ENCODE data around the gene SLC43A2. TPM values are rescaled to one million over a fixed set of nuclear protein-coding genes. Genes with fewer than 3 reads are reported as not detected.

Gene SLC43A2
- total RNA-seq, 3 donors from 2014 or later (not counting 1 experiment from before 2014, with no cell fraction given), result 24.5 to 36.0 (median 30.3) TPM

DNA sequence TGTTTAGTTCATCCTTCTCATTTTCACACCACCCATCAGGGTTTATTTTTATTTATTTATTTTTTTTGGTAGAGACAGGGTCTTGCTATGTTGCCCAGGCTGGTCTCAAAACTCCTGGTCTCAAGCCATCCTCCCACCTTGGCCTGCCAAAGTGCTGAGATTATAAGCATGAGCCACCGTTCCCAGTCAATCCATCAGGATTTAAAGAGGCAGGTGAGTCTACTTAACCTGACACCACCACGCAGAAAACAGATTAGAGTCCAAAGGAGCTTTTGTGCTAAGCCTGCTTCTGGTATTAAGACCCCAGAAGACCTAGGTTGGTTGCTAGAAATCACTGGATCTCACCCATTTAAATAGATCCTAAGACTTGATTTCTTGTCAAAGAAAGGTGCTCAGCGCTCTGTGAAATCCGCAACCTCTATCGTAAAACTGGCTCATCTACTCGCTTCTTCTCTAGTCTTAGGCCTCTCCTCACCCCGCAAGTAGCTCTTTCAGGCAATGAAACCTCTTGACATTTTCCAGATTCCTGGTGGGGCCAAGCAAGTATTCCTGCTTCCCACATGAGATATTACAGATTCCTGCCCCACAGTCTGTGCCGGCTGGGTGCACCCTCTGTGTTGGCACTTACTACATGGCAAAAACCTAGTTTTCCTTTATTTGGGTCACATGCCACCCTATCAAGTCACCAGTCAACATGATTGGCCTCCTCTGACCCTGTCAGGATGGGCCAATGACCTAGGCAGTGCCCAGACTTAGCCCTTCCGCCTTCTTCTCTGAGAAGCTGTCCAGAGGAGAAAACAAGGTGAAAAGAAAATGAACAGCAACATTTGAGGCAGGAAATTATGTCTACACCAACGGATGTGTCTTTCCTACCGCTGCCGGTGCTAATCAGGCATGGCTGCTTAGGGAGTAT, 75.0 kb downstream of the SLC43A2 start:
- Mint-ChIP-seq H3K4me3 (no peak overlapping the region), H3K27me3 (ENCODE audit: low read depth in 2 of 2) (no peaks in the 10 kb centered on the region), H3K36me3 (peaks cover 8% of the 10 kb centered on the region), H3K4me1 (peaks cover 11 to 16% of the 10 kb centered on the region in 2 donors), H3K27ac (no peak overlapping the region), H3K9me3 (no peaks in the 10 kb centered on the region)
- peaks cover 19% of the 10 kb centered on the region for H3K4me1 ChIP-seq (ENCODE audit: control insufficient read depth, insufficient read depth, low read length)
- DNase-seq, result no peak
- no peak for ATAC-seq
- H3K27ac ChIP-seq (ENCODE audit: low read length), result no peak overlapping the region
- no peaks in the 10 kb centered on the region for H3K9me3 ChIP-seq (ENCODE audit: control insufficient read depth, insufficient read depth, low read length)
- intact Hi-C loops (cut with micrococcal nuclease), result no loop called here
- peaks cover 32% of the 10 kb centered on the region for H3K36me3 ChIP-seq (ENCODE audit: control insufficient read depth, insufficient read depth, low read length)
- WGBS (ENCODE audit: insufficient coverage), result 98% methylated on average over 12 of the region's 12 CpGs
- TF ChIP-seq, protein P1, sequence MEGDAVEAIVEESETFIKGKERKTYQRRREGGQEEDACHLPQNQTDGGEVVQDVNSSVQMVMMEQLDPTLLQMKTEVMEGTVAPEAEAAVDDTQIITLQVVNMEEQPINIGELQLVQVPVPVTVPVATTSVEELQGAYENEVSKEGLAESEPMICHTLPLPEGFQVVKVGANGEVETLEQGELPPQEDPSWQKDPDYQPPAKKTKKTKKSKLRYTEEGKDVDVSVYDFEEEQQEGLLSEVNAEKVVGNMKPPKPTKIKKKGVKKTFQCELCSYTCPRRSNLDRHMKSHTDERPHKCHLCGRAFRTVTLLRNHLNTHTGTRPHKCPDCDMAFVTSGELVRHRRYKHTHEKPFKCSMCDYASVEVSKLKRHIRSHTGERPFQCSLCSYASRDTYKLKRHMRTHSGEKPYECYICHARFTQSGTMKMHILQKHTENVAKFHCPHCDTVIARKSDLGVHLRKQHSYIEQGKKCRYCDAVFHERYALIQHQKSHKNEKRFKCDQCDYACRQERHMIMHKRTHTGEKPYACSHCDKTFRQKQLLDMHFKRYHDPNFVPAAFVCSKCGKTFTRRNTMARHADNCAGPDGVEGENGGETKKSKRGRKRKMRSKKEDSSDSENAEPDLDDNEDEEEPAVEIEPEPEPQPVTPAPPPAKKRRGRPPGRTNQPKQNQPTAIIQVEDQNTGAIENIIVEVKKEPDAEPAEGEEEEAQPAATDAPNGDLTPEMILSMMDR (IDR thresholded peaks at IDR 0.05), result no peak
- H3K27me3 ChIP-seq (ENCODE audit: control insufficient read depth, insufficient read depth, low read length), result no peaks in the 10 kb centered on the region
- no peak overlapping the region for H3K4me3 ChIP-seq (ENCODE audit: low read length)

DNA sequence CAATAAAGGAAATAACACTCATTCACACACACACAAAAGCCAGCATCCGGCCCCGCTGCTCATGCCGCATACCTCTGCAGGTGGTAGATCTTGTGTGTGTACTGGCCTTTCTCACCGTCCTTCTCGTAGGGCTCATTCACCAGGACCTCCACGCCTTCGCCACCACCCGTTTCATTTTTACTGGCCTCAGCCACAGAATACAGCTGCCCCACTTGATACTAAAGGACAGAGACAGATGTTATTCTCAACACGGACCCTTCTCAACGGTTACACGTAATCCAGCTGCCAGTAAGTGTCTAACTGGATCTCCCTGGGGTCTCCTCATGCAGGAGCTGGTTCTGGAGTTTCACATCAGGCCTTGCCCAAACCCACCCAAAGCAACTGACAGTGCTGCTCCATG, 75.7 kb downstream of the SLC43A2 start:
- Mint-ChIP-seq H3K9me3 (no peaks in the 10 kb centered on the region), H3K27ac (no peak overlapping the region), H3K4me3 (no peak overlapping the region), H3K36me3 (peaks cover 8% of the 10 kb centered on the region), H3K27me3 (ENCODE audit: low read depth in 2 of 2) (no peaks in the 10 kb centered on the region), H3K4me1 (peaks cover 6 to 16% of the 10 kb centered on the region in 2 donors)
- peaks cover 32% of the 10 kb centered on the region for H3K36me3 ChIP-seq (ENCODE audit: control insufficient read depth, insufficient read depth, low read length)
- ATAC-seq (no peak), DNase-seq (no peak)
- TF ChIP-seq, protein P1 (IDR thresholded peaks at IDR 0.05), result no peak
- peaks cover 19% of the 10 kb centered on the region for H3K4me1 ChIP-seq (ENCODE audit: control insufficient read depth, insufficient read depth, low read length)
- no peaks in the 10 kb centered on the region for H3K27me3 ChIP-seq (ENCODE audit: control insufficient read depth, insufficient read depth, low read length)
- WGBS (ENCODE audit: insufficient coverage), result 89% methylated on average over 11 of the region's 11 CpGs
- no peaks in the 10 kb centered on the region for H3K9me3 ChIP-seq (ENCODE audit: control insufficient read depth, insufficient read depth, low read length)
- H3K4me3 ChIP-seq (ENCODE audit: low read length), result no peak overlapping the region
- no peak overlapping the region for H3K27ac ChIP-seq (ENCODE audit: low read length)
- intact Hi-C loops (cut with micrococcal nuclease), result no loop called here

GRCh38 chr17:1551741-1552140, 76.9 kb downstream of the SLC43A2 start:
- H3K27ac ChIP-seq (ENCODE audit: low read length), result no peak overlapping the region
- no peaks in the 10 kb centered on the region for H3K27me3 Mint-ChIP-seq (ENCODE audit: low read depth in 2 of 2)
- peaks cover 33% of the 10 kb centered on the region for H3K36me3 ChIP-seq (ENCODE audit: control insufficient read depth, insufficient read depth, low read length)

More at GRCh38 chr17:1551741-1552140, 76.9 kb downstream of the SLC43A2 start:
- 93% methylated on average over 12 of the region's 12 CpGs for WGBS (ENCODE audit: insufficient coverage)
- Mint-ChIP-seq H3K36me3 (peaks cover 8% of the 10 kb centered on the region), H3K4me3 (no peak overlapping the region), H3K4me1 (peaks cover 6 to 16% of the 10 kb centered on the region in 2 donors), H3K9me3 (no peaks in the 10 kb centered on the region), H3K27ac (no peak overlapping the region)
- Histone ChIP-seq H3K4me1 (ENCODE audit: control insufficient read depth, insufficient read depth, low read length) (peaks cover 19% of the 10 kb centered on the region), H3K4me3 (ENCODE audit: low read length) (no peak overlapping the region), H3K27me3 (ENCODE audit: control insufficient read depth, insufficient read depth, low read length) (no peaks in the 10 kb centered on the region), H3K9me3 (ENCODE audit: control insufficient read depth, insufficient read depth, low read length) (no peaks in the 10 kb centered on the region)
- ATAC-seq (no peak), DNase-seq (no peak)
- TF ChIP-seq, protein P1 (IDR thresholded peaks at IDR 0.05), result no peak
- intact Hi-C loops (cut with micrococcal nuclease), result no loop called here
